ENCODE results near the gene MYOC. TPM values are rescaled to one million over a fixed set of nuclear protein-coding genes. Genes with fewer than 3 reads are reported as not detected.

The MYOC gene
- total RNA-seq, 1 experiment from 2014 or later = not detected

DNA sequence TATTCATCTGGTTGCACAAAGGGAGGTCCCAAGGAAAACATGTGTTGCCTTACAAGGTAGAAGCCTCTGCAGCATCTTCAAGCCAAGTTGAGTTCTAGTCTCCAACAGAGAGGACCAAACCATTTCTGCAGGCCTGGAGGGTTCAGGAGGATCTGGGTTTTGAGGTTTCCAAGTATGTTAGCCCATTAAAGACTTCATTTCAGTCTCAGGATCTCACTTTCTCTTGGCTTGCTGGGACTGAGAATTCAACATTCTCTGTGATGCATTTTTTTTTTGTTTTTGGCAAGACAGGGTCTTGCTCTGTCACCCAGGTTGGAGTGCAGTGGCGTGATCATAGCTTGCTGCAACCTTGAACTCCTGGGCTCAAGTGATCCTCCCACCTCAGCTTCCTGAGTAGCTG lies 39.2 kb downstream of the MYOC start:
- no TSS peak for BruUV-seq (replicated peaks)

More for the DNA sequence above, 39.2 kb downstream of the MYOC start:
- intact Hi-C loops (cut with micrococcal nuclease) = no loop called here
- POLR2A ChIA-PET = no interaction called here
- RAD21 ChIA-PET (ENCODE audit: low non-redundant PET in 1 of 2, low total read pairs in 2 of 2, uncharacterized antibody in 2 of 2, unreplicated experiment in 2 of 2) = no interaction called here
- no peak for DNase-seq (ENCODE audit: low read depth, low spot score)
- H3K36me3 ChIP-seq (ENCODE audit: control insufficient read depth in 1 of 2, insufficient read depth in 2 of 2, low read length in 2 of 2) = no peaks in the 10 kb centered on the region
- no peak for ATAC-seq
- H3K9me3 ChIP-seq (ENCODE audit: control insufficient read depth in 1 of 2, insufficient read depth in 1 of 2, low read depth in 1 of 2, low read length in 2 of 2) = no peaks in the 10 kb centered on the region
- H2AFZ ChIP-seq (ENCODE audit: low read depth, low read length, poor library complexity, severe bottlenecking) = no peak overlapping the region
- CTCF ChIA-PET = no interaction called here
- H3K9me2 ChIP-seq (ENCODE audit: insufficient read depth) = no peaks in the 10 kb centered on the region
- H3K9ac ChIP-seq (ENCODE audit: low read length) = no peak overlapping the region
- no peak for TF ChIP-seq CTCF (IDR thresholded peaks at IDR 0.05 in 2 of 3, conservative IDR thresholded peaks at IDR 0.05 in 1 of 3; ENCODE audit: borderline replicate concordance in 1 of 3, insufficient read depth in 1 of 3, low read depth in 2 of 3, low read length in 2 of 3)
- no peak for TF ChIP-seq POLR2AphosphoS5 (IDR thresholded peaks at IDR 0.05; ENCODE audit: low read depth, low read length)
- TF ChIP-seq, protein P1, sequence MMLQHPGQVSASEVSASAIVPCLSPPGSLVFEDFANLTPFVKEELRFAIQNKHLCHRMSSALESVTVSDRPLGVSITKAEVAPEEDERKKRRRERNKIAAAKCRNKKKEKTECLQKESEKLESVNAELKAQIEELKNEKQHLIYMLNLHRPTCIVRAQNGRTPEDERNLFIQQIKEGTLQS (IDR thresholded peaks at IDR 0.05) = no peak
- TF ChIP-seq TCF7L2 (IDR thresholded peaks at IDR 0.05; ENCODE audit: borderline replicate concordance, extremely low read depth, insufficient read depth, insufficient read length) = no peak
- TF ChIP-seq EZH2phosphoT487 (IDR thresholded peaks at IDR 0.05; ENCODE audit: borderline replicate concordance) = no peak
- TF ChIP-seq, protein P2, sequence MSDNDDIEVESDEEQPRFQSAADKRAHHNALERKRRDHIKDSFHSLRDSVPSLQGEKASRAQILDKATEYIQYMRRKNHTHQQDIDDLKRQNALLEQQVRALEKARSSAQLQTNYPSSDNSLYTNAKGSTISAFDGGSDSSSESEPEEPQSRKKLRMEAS (IDR thresholded peaks at IDR 0.05) = no peak
- TF ChIP-seq, protein P3, sequence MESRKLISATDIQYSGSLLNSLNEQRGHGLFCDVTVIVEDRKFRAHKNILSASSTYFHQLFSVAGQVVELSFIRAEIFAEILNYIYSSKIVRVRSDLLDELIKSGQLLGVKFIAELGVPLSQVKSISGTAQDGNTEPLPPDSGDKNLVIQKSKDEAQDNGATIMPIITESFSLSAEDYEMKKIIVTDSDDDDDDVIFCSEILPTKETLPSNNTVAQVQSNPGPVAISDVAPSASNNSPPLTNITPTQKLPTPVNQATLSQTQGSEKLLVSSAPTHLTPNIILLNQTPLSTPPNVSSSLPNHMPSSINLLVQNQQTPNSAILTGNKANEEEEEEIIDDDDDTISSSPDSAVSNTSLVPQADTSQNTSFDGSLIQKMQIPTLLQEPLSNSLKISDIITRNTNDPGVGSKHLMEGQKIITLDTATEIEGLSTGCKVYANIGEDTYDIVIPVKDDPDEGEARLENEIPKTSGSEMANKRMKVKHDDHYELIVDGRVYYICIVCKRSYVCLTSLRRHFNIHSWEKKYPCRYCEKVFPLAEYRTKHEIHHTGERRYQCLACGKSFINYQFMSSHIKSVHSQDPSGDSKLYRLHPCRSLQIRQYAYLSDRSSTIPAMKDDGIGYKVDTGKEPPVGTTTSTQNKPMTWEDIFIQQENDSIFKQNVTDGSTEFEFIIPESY (IDR thresholded peaks at IDR 0.05; ENCODE audit: extremely low read depth, insufficient replicate concordance, low read length) = no peak
- TF ChIP-seq ELF1 (IDR thresholded peaks at IDR 0.05; ENCODE audit: borderline replicate concordance, low read depth) = no peak
- TF ChIP-seq SRF (IDR thresholded peaks at IDR 0.05; ENCODE audit: low read depth) = no peak
- TF ChIP-seq CBX3 (IDR thresholded peaks at IDR 0.05; ENCODE audit: low read depth) = no peak
- no peak for TF ChIP-seq POLR2A (IDR thresholded peaks at IDR 0.05; ENCODE audit: borderline replicate concordance, extremely low read depth, insufficient read depth, insufficient read length)
- no peak for TF ChIP-seq REST (IDR thresholded peaks at IDR 0.05; ENCODE audit: low read depth)
- no peak overlapping the region for H3K4me3 ChIP-seq (replicated peaks in 1 of 2; ENCODE audit: low read depth in 1 of 2, low read length in 2 of 2)
- no peaks in the 10 kb centered on the region for H4K20me1 ChIP-seq (ENCODE audit: insufficient read depth)
- no peak overlapping the region for H3K4me2 ChIP-seq (ENCODE audit: low read length)
- no peaks in the 10 kb centered on the region for H3K4me1 ChIP-seq (ENCODE audit: control insufficient read depth in 1 of 2, insufficient read depth in 2 of 2, low read length in 2 of 2)
- H3K27me3 ChIP-seq (ENCODE audit: insufficient read depth, low read length) = 0 out of 2 replicates have a peak, but pooled peaks cover 3% of the 10 kb centered on the region
- H3K79me2 ChIP-seq (ENCODE audit: insufficient read depth, low read length) = no peaks in the 10 kb centered on the region
- H3K27ac ChIP-seq (ENCODE audit: low read depth, low read length) = no peak overlapping the region
